Effector memory CD8-positive, alpha-beta T cell (primary cell): ENCODE results near the gene LGALS7.
A peak's percentile ranks its signal among the peaks of the same experiment; 100 is the strongest.
"Not testable (repeated sequence)": the region's sequence is repeated elsewhere in the genome, so short reads cannot be mapped to it uniquely, and the experiment has no call there.

ENCODE experiments used
- ATAC-seq: fragments of 150-1000 bp; cut with Tn5 transposase; replicated peaks from 2 replicates; pipeline ENCODE4 v1.10.0; 2021; ENCODE audit warnings: mild to moderate bottlenecking, moderate library complexity
- DNase-seq, 3 experiments: peaks; one replicate each; pipeline ENCODE4 v3.0.0; 2021
- H3K27ac Mint-ChIP-seq, 2 donors: one replicate each; pipeline ENCODE4 v1.8.0; 2022; ENCODE audit warnings: mild to moderate bottlenecking in 2 of 2, mixed read lengths in 2 of 2, moderate library complexity in 2 of 2
- H3K27me3 Mint-ChIP-seq, 2 donors: one replicate each; pipeline ENCODE4 v1.8.0; 2022; ENCODE audit warnings: mixed read lengths in 2 of 2
- H3K36me3 Mint-ChIP-seq: one replicate; pipeline ENCODE4 v1.8.0; 2022; ENCODE audit warnings: mild to moderate bottlenecking, moderate library complexity, mixed read lengths; ENCODE audit not compliant: insufficient read depth
- H3K4me1 Mint-ChIP-seq, 2 donors: one replicate each; pipeline ENCODE4 v1.8.0; 2022; ENCODE audit warnings: low read depth in 2 of 2, mixed read lengths in 2 of 2
- H3K4me3 Mint-ChIP-seq, 2 donors: one replicate each; pipeline ENCODE4 v1.8.0; 2022; ENCODE audit warnings: mild to moderate bottlenecking in 2 of 2, mixed read lengths in 2 of 2, moderate library complexity in 2 of 2
- H3K9me3 Mint-ChIP-seq, 2 donors: one replicate each; pipeline ENCODE4 v1.8.0; 2022; ENCODE audit warnings: mixed read lengths in 2 of 2

Gene LGALS7

GRCh38 chr19:38808741-38809140 lies 35.4 kb upstream of the LGALS7 start:
- no peak for DNase-seq
- no peaks in the 10 kb centered on the region for H3K9me3 Mint-ChIP-seq
- H3K4me1 Mint-ChIP-seq = peaks cover 2 to 5% of the 10 kb centered on the region in 2 donors
- H3K27ac Mint-ChIP-seq = no peak overlapping the region
- no peak overlapping the region for H3K4me3 Mint-ChIP-seq
- H3K36me3 Mint-ChIP-seq = no peaks in the 10 kb centered on the region
- no peaks in the 10 kb centered on the region for H3K27me3 Mint-ChIP-seq
- no peak for ATAC-seq

DNA sequence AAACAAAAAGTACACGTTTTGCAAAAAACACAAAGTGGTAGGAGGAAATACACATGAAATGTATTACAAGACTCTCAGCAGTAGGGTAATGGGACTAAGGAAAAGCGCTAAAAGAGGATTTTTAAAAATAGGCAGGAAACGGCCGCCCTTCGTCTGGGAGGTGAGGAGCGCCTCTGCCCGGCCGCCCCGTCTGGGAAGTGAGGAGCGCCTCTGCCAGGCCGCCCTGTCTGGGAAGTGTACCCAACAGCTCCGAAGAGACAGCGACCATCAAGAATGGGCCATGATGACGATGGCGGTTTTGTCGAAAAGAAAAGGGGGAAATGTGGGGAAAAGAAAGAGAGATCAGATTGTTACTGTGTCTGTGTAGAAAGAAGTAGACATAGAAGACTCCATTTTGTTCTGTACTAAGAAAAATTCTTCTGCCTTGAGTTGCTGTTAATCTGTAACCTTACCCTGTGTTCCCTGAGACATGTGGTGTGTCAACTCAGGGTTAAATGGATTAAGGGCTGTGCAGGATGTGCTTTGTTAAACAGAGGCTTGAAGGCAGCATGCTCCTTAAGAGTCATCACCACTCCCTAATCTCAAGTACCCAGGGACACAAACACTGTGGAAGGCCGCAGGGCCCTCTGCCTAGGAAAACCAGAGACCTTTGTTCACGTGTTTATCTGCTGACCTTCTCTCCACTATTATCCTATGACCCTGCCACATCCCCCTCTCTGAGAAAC lies 34.2 kb upstream of the LGALS7 start:
- not testable (repeated sequence) for H3K4me3 Mint-ChIP-seq, H3K27me3 Mint-ChIP-seq, H3K36me3 Mint-ChIP-seq, H3K9me3 Mint-ChIP-seq, DNase-seq, H3K4me1 Mint-ChIP-seq, ATAC-seq
- peak overlapping the region in 1 of 2 donors; percentile 44 for H3K27ac Mint-ChIP-seq

DNA sequence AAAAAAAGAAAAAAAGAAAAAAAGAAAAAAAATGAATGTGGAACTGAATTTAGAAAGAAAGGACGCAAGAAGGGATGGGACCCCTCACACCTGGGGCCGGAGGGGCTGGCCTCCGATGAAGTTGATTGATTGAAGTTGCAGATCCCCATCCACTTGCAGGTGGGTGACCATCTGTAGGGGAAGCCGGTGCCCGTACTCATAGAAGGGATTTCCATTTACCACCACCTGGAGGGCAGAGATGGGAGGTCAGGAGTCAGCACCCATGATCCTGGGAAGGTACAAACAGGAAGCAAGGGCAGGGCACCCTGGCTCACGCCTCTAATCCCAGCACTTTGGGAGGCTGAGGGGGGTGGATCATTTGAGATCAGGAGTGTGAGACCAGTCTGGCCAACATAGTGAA lies 33.1 kb upstream of the LGALS7 start:
- no peaks in the 10 kb centered on the region for H3K9me3 Mint-ChIP-seq
- no peak overlapping the region for H3K27ac Mint-ChIP-seq
- ATAC-seq (no peak), DNase-seq (no peak)
- no peaks in the 10 kb centered on the region for H3K36me3 Mint-ChIP-seq
- H3K4me1 Mint-ChIP-seq = peaks cover 2 to 5% of the 10 kb centered on the region in 2 donors
- H3K4me3 Mint-ChIP-seq = no peak overlapping the region
- H3K27me3 Mint-ChIP-seq = no peaks in the 10 kb centered on the region

DNA sequence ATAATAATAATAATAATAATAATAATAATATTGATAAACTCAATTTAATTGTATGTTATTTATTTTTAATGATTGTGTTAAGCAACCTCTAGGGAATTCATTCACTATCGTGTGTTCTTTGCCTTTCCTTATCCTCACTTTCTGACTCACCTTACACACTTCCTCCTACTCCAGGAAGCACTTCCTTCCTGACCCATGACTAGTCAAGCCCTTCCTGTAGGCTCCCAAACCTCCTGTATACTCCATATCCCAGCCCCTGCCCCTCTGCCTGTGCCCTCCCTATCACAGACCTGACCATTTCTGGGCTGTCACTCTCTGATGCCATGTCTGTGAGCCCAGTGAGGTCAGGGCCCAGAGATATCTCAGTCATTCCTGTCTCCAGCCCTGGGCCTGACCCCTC lies 31.9 kb upstream of the LGALS7 start:
- Mint-ChIP-seq H3K4me3 (no peak overlapping the region), H3K27ac (peak overlapping the region in 1 of 2 donors; percentile 47), H3K9me3 (no peaks in the 10 kb centered on the region), H3K27me3 (no peaks in the 10 kb centered on the region), H3K4me1 (peaks cover 2 to 5% of the 10 kb centered on the region in 2 donors), H3K36me3 (no peaks in the 10 kb centered on the region)
- DNase-seq (no peak), ATAC-seq (no peak)

GRCh38 chr19:38803543-38803942 lies 30.2 kb upstream of the LGALS7 start:
- Mint-ChIP-seq H3K4me1 (peaks cover 2 to 5% of the 10 kb centered on the region in 2 donors), H3K9me3 (no peaks in the 10 kb centered on the region), H3K27me3 (no peaks in the 10 kb centered on the region), H3K27ac (no peak overlapping the region), H3K4me3 (no peak overlapping the region), H3K36me3 (no peaks in the 10 kb centered on the region)
- ATAC-seq (no peak), DNase-seq (no peak)

DNA sequence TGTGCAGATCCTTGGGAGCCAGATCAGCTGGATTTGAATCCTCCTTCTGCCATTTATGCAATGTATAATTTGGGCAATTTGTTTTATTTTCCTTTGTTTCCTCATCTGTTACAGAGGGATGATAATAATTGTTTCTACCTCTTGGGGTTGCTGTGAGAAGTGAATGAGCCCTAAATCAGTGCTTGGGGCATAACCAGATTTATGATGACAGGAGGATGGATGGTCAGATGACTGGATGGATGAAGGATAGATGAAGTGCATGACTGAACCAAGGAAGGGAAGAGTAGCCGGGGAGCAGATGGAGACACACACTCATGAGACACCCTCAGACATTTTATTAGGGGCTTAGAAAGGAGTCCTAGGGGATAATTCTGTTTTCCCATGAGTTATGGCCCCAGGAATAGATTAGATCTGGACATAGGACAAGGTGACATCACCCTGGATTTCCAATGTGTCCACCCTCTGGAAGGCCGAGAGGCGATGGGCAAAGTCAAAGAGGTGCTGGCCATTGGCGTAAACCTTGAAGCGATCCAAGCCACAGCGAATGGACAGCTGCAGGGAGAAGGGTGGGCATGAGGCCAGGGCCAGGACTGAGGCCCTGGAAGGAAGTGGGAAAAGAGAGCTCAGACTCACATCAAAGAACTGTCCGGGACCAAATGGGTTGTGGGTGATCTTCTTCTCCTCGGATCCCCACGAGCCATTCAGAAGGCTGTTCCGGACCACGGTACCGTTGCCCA lies 28.2 kb upstream of the LGALS7 start:
- DNase-seq (no peak), ATAC-seq (no peak)
- no peaks in the 10 kb centered on the region for H3K36me3 Mint-ChIP-seq
- H3K4me3 Mint-ChIP-seq = no peak overlapping the region
- H3K27me3 Mint-ChIP-seq = no peaks in the 10 kb centered on the region
- H3K9me3 Mint-ChIP-seq = no peaks in the 10 kb centered on the region
- H3K27ac Mint-ChIP-seq = no peak overlapping the region
- peaks cover 2 to 5% of the 10 kb centered on the region in 2 donors for H3K4me1 Mint-ChIP-seq

GRCh38 chr19:38800577-38801347 lies 27.4 kb upstream of the LGALS7 start:
- DNase-seq (no peak), ATAC-seq (no peak)
- Mint-ChIP-seq H3K36me3 (no peaks in the 10 kb centered on the region), H3K27ac (no peak overlapping the region), H3K27me3 (no peaks in the 10 kb centered on the region), H3K4me3 (no peak overlapping the region), H3K9me3 (no peaks in the 10 kb centered on the region), H3K4me1 (peaks cover 2 to 5% of the 10 kb centered on the region in 2 donors)

- no peak for DNase-seq
- no peak overlapping the region for H3K4me3 Mint-ChIP-seq
- no peaks in the 10 kb centered on the region for H3K9me3 Mint-ChIP-seq
- peaks cover 0 to 4% of the 10 kb centered on the region in 2 donors for H3K4me1 Mint-ChIP-seq
- no peak for ATAC-seq
- H3K36me3 Mint-ChIP-seq = no peaks in the 10 kb centered on the region
- H3K27me3 Mint-ChIP-seq = no peaks in the 10 kb centered on the region
- no peak overlapping the region for H3K27ac Mint-ChIP-seq
Observed at GRCh38 chr19:38799104-38799503, 25.8 kb upstream of the LGALS7 start.

- not testable (repeated sequence) for H3K9me3 Mint-ChIP-seq, H3K36me3 Mint-ChIP-seq, H3K4me3 Mint-ChIP-seq, H3K4me1 Mint-ChIP-seq, ATAC-seq, H3K27ac Mint-ChIP-seq, H3K27me3 Mint-ChIP-seq, DNase-seq
Observed at GRCh38 chr19:38797781-38798180, 24.5 kb upstream of the LGALS7 start.

DNA sequence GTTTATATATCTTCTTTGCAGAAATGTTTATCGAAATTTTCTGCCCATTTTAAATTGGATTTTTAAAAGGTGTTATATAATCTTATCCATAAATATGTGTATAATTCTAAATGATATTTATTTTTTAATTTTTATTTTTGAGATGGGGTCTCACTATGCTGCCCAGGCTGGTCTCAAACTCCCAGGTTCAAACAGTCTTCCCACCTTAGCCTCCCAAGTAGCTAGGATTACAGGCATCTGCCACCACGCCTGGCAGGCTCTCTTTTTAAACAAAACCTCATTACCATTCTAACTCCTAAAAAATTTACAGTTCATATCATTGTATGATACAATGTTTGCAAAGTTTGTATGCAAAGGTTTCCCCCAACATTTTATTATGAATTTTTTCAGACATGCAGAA lies 22.8 kb upstream of the LGALS7 start:
- H3K4me1 Mint-ChIP-seq = peaks cover 0 to 4% of the 10 kb centered on the region in 2 donors
- no peaks in the 10 kb centered on the region for H3K36me3 Mint-ChIP-seq
- DNase-seq (no peak), ATAC-seq (no peak)
- H3K27me3 Mint-ChIP-seq = no peaks in the 10 kb centered on the region
- no peak overlapping the region for H3K27ac Mint-ChIP-seq
- no peak overlapping the region for H3K4me3 Mint-ChIP-seq
- no peaks in the 10 kb centered on the region for H3K9me3 Mint-ChIP-seq

DNA sequence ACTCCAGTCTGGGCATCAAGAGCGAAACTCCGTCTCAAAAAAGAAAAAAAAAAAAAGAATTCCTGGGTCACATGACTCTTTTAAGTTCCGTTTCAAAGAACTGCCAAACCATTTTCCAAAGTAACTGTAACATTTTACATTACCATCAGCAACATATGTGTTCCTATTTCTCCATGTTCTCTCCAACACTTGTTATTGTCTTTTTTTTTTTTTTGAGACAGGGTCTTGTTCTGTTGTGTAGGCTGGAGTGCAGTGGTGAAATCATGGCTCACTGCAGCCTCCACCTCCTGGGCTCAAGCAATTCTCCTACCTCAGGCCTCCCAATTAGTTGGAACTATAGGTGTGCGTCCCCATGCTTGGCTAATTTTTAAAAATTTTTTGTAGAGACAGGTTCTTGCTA lies 22.2 kb upstream of the LGALS7 start:
- Mint-ChIP-seq H3K4me1 (peaks cover 0 to 4% of the 10 kb centered on the region in 2 donors), H3K9me3 (no peaks in the 10 kb centered on the region), H3K27me3 (no peaks in the 10 kb centered on the region), H3K4me3 (no peak overlapping the region), H3K36me3 (no peaks in the 10 kb centered on the region), H3K27ac (no peak overlapping the region)
- ATAC-seq = no peak
- DNase-seq = no peak

- ATAC-seq = no peak
- no peak overlapping the region for H3K4me3 Mint-ChIP-seq
- no peaks in the 10 kb centered on the region for H3K9me3 Mint-ChIP-seq
- H3K27ac Mint-ChIP-seq = no peak overlapping the region
- no peaks in the 10 kb centered on the region for H3K27me3 Mint-ChIP-seq
- no peaks in the 10 kb centered on the region for H3K36me3 Mint-ChIP-seq
- H3K4me1 Mint-ChIP-seq = peaks cover 0 to 4% of the 10 kb centered on the region in 2 donors
- no peak for DNase-seq
Observed at GRCh38 chr19:38793671-38794070, 20.4 kb upstream of the LGALS7 start.

- Mint-ChIP-seq H3K9me3 (no peaks in the 10 kb centered on the region), H3K4me3 (peak overlapping the region; percentile 47 to 54), H3K27ac (no peak overlapping the region), H3K36me3 (no peaks in the 10 kb centered on the region), H3K4me1 (peaks cover 0 to 4% of the 10 kb centered on the region in 2 donors), H3K27me3 (no peaks in the 10 kb centered on the region)
- ATAC-seq = no peak
- DNase-seq = no peak
Observed at GRCh38 chr19:38793177-38793576, 19.9 kb upstream of the LGALS7 start.
